CD4-positive, alpha-beta T cell treated with Interleukin-1 beta for 1 hour (primary cell): ENCODE data around the gene FGF18.

Source experiments
- DNase-seq, 2 donors: peaks; one replicate each; pipeline ENCODE4 v3.0.0-alpha.2; 2020 to 2022

Gene FGF18

DNA sequence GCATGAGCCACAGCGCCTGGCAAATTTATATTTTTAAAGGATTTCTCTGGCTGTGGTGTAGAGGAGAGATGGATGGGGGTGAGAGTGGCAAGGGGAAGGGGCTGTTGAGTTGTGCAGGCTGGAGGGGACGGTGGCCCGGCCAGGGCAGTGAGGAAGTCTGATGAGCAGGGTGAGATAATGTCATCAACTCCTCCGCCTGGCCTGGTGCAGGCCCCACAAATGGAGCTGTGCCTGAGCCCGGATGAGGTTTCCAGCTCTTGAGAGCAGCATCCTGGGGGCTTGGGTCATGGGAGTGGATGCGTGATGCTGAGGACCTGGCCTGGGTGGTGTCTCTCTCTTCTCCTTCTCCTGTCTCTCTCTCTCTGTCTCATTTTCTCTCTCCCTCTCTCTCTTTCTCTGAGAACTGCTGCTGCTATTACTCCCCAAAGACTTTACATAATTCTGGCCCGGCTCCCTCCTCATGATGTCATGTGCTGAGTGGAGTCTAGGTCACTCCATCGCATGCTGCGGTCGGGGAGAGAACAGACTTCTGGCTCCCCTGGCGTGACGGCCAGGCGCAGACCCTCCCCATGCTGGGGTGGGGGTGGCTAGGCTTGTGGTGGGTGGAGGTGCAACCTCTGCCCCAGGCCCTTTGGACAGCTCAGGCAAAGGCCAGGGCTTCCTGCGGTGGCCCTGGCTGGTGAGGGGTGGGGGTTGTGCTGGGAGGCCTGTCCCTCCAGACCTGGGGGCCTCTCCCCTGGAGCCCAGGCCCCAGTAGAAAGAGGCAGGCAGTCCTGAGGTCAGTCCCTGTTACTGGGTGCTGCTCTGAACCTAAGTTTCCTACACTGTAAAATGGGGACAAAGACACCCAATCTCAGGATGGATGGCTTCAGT lies 26.4 kb downstream of the FGF18 start:
- no peak for DNase-seq

- DNase-seq: no peak
Observed at GRCh38 chr5:171447226-171447625, 27.8 kb downstream of the FGF18 start.

DNA sequence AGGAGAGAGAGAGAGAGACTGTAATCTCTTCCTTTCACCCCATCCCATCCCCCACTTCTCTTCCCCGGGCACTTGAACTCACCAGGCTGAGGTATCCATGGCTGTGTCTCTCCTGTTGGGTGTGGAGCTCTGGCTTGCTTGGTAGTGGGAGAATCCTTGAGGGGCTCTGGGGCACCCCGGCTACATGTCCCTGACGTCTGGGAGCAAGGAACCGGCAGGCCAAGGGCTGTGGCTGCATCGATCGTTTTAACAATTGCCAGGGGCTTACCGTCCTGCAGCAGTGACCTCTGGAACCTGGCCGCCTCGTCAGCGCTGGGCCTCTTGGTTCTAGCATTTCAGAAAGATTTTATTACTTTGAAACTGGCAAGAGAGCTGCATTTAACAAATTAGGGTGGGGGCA lies 30.0 kb downstream of the FGF18 start:
- DNase-seq: no peak

DNA sequence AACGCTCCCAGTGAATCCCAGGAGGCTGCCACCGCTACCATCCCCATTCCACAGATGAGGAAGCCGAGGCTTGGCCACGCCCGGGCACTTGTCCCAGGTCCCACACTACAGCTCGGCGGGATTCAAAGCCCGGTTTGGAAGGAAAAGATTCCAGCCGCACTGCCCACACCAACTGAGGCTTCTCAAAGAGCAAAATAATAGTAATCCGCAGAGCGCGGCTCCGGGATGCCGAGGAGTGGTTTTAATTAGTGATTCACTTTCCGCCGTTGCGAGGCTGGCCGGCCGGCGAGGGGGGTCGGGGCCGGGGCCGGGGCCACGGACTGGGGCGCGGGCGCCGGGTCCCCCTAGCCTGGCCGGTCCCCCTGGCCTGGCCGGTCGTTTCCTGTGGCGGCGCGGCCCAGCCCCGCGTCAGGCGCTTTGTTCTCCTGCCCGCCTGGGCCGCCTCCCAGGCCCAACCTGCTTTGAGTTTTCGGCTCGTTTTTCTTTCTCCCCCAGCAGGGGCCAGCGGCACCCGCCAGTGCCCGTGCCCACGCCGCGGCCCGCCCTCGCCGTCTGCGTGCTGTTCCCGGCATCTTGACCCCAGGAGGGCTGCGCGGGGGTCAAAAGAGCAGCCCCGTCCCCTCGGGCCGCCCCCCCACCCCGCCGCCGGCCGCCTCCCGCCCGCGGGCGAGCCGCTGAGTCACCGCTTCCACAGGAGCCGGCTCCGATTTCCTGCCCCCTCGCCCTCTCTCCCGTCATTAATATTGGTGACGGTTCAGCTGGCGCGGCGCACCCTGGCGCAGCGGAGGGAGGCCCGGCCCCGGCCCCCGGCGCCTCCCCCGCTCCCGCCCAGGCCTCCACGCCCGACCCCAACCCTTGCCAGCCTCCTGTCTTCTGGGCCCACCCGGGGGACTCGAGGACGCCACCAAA lies 31.2 kb downstream of the FGF18 start:
- no peak for DNase-seq

- DNase-seq: no peak
Observed at GRCh38 chr5:171451421-171451820, 32.0 kb downstream of the FGF18 start.

- no peak for DNase-seq
Observed at GRCh38 chr5:171453056-171453725, 33.7 kb downstream of the FGF18 start.

- DNase-seq: no peak
Observed at GRCh38 chr5:171453988-171454387, 34.5 kb downstream of the FGF18 start.

DNA sequence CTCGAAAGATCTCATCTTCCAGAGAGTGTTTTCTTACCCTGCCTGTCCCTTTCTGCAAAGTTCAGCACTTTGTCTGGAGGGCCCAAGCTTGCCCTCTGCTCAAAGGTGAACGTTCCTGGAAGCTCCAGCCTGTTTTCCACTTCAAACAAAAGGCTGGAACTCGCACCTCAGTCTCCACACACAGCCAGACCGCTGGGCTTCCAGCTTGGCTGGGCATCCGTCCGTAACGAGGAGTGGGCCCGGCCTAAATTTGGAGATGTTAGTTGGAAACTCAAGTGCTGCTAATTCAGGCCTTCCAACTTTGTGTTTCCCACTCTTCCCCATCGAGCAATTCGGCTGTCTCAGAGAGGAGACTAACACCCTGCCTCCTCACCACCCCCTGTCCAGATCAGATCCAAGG lies 35.1 kb downstream of the FGF18 start:
- no peak for DNase-seq

GRCh38 chr5:171455522-171455921 lies 36.1 kb downstream of the FGF18 start:
- no peak for DNase-seq

- no peak for DNase-seq
Observed at GRCh38 chr5:171457208-171457981, 37.9 kb downstream of the FGF18 start.

- no peak for DNase-seq
Observed at GRCh38 chr5:171459839-171460238, 40.4 kb downstream of the FGF18 start.

- DNase-seq: no peak
Observed at GRCh38 chr5:171462136-171462927, 42.9 kb downstream of the FGF18 start.

DNA sequence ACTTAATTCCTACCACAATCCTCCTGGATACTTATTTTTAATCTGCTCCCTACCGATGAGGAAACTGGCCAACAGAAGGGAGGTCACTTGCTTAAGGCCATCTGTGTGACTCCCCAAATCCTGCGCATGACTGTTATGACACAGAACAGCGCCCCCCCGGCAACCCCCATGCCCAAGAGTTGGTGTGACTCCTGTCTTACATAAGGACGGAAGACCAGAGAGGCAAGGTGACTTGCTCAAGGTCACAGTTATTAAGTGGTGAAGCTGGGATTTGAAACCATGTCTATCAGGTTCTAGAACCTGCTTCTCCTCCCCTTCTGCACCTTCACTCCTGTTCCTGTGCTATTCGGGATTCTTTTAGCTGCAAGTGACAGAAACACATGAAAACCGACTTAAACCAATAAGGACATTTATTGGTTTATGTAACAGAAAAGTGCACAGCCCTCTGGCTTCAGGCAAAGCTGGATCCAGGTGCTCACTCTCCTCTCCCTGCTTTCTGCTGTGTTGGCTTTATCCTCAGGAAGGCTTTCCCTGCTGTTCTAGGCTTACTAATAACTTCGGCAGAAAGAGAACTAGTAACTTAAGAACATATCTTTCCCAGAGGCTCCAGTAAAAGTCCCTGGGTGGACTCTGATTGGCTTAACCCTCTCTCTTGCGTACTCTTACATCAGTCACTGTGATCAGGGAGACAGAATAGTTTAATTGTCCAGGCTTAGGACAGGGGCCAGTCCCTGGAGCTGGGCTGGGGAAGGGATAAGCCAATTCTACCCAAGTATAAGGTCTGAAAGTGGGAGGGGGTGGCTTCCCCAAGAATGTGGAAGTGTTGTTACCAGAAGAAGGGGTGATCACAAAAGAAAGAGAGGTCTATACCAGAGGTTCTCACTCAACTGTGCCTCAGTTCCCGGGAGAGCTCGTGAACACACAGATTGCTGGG lies 43.7 kb downstream of the FGF18 start:
- DNase-seq: no peak

DNA sequence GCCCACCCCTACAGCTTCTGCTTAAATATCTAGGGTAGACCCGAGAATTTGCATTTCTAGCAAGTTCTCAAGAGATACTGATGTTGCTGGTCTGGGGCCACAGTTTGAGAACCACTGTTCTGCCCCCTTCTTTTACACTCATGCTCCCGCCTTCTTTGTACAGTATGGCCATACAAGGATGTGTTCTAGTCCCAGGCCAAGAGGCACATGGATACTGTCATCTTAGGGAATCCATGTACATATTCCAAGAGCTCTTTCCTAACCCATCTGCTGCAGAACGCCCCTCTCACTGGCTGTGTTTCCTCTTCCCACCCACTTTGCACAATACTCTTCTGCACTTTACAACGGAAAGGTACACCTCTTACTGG lies 44.4 kb downstream of the FGF18 start:
- no peak for DNase-seq

DNA sequence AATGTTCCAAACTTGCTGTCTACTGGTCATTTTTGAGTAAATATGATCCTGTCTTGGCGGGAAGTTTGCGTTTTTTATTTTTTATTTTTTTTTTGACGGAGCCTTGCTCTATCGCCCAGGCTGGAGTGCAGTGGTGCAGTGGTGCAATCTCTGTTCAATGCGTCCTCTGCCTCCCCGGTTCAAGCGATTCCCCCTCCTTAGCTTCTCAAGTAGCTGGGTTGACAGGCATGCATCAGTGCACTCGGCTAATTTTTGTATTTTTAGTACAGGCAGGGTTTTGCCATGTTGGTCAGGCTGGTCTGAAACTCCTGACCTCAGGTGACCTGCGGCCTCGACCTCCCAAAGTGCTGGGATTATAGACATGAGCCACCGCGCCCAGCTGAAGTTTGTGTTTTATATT lies 45.4 kb downstream of the FGF18 start:
- DNase-seq: no peak

- DNase-seq: no peak
Observed at GRCh38 chr5:171467107-171467506, 47.7 kb downstream of the FGF18 start.

- DNase-seq: no peak
Observed at GRCh38 chr5:171469326-171469725, 49.9 kb downstream of the FGF18 start.

GRCh38 chr5:171470420-171470819 lies 51.0 kb downstream of the FGF18 start:
- no peak for DNase-seq

GRCh38 chr5:171474230-171474813 lies 54.9 kb downstream of the FGF18 start:
- DNase-seq: no peak

- DNase-seq: no peak
Observed at GRCh38 chr5:171475596-171475995, 56.1 kb downstream of the FGF18 start.
